Prostate gland (tissue), 2 donors: ENCODE measurements around the gene IRAK3. TPM values are rescaled to one million over a fixed set of nuclear protein-coding genes. Genes with fewer than 3 reads are reported as not detected.
"Not testable (repeated sequence)": the region's sequence is repeated elsewhere in the genome, so short reads cannot be mapped to it uniquely, and the experiment has no call there.

Experiments used
- DNase-seq: peaks from one replicate; pipeline ENCODE4 v3.0.0-alpha.2; 2019; ENCODE audit warnings: low spot score
- H3K27ac ChIP-seq, 2 donors: fragments of 200-600 bp; sonication (generic); 2 replicates each; pipeline ENCODE4 v1.5.1; 2017 to 2019
- H3K27me3 ChIP-seq: fragments of 200-600 bp; sonication (generic); replicated peaks from 2 replicates; pipeline ENCODE4 v1.5.1; 2019; ENCODE audit not compliant: insufficient read depth
- H3K36me3 ChIP-seq, 2 donors: fragments of 200-600 bp; sonication (generic); 1 replicate in 1 of 2; 2 replicates in 1 of 2; pipeline versions ENCODE4 v1.5.1 to v1.8.1; 2017 to 2019
- H3K4me1 ChIP-seq: fragments of 200-600 bp; sonication (generic); replicated peaks from 2 replicates; pipeline ENCODE4 v1.5.1; 2019
- H3K4me3 ChIP-seq, 2 donors: fragments of 200-600 bp; sonication (generic); 2 replicates each; pipeline ENCODE4 v1.5.1; 2017 to 2019
- H3K9me3 ChIP-seq: fragments of 200-600 bp; sonication (generic); 2 replicates; pipeline ENCODE4 v1.5.1; 2017
- CTCF ChIP-seq, 4 experiments: fragments of 200-600 bp in 2 of 4; fragments of 450-650 bp in 2 of 4; sonication (generic) in 2 of 4; IDR thresholded peaks; 1 replicate in 3 of 4; 2 replicates in 1 of 4; pipeline ENCODE4 v1.5.1; 2016 to 2019; ENCODE audit warnings: antibody characterized with exemption in 4 of 4, mild to moderate bottlenecking in 2 of 4, moderate library complexity in 2 of 4
- POLR2A ChIP-seq: fragments of 450-650 bp; IDR thresholded peaks from one replicate; pipeline ENCODE4 v1.6.1; 2016; ENCODE audit warnings: antibody characterized with exemption, mild to moderate bottlenecking
- POLR2AphosphoS5 ChIP-seq: sonication (generic); formaldehyde crosslinking; IDR thresholded peaks from one replicate; pipeline ENCODE4 v1.6.1; 2017; ENCODE audit warnings: antibody characterized with exemption
- WGBS: methylation state at CpG from one replicate; pipeline ENCODE4 v1.1.5; 2018; 5-methylcytosine and 5-hydroxymethylcytosine counted together
- intact Hi-C: fragments of 100-400 bp; cut with DNase I; formaldehyde crosslinking; loops from one replicate; pipeline ENCODE4 v1.14.2; 2022
- total RNA-seq, 2 donors: library from RNA; depleted of rRNA; stranded (reverse); fragments of >200 nt; gene quantifications; one replicate each; pipeline ENCODE4 v1.1.0, GENCODE V29; 2016

IRAK3 gene
- total RNA-seq, 2 donors from 2014 or later, result 4.5 to 9.5 TPM

DNA sequence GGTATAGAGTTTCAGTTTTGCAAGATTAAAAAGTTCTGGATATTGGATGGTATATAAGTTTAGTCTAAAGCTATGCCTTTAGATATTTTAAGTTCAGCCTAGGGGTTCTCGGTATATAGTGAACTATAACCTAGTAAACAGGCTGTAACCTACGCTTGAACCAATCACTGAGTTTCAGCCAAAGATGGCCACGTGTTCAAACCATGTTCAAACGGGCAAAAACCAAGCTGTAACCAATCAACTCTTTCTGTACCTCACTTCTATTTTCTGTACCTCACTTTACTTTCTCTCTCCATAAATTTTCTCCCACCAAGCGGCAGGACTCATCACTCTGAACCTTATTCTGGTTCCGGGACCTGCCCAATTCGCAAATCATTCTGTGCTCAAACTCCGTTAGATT lies 20.6 kb upstream of the IRAK3 start:
- Histone ChIP-seq H3K27me3 (no peaks in the 10 kb centered on the region), H3K9me3 (no peaks in the 10 kb centered on the region), H3K4me1 (no peaks in the 10 kb centered on the region), H3K27ac (peak overlapping the region; percentile 92 to 99), H3K4me3 (peak overlapping the region in 1 of 2 donors; percentile 78), H3K36me3 (no peaks in the 10 kb centered on the region)
- TF ChIP-seq POLR2A (no peak), POLR2AphosphoS5 (no peak), CTCF (IDR thresholded peaks at IDR 0.05) (no peak)
- intact Hi-C loops, result no loop called here
- WGBS, result 68% methylated on average over 8 of the region's 8 CpGs
- DNase-seq, result no peak

GRCh38 chr12:66169221-66170170 lies 19.5 kb upstream of the IRAK3 start, which contains the start of gene TMBIM4:
Gene TMBIM4 (minus strand): TSS chr12:66169996. CDS start chr12:66169951, 45 bp downstream.
- no peaks in the 10 kb centered on the region for H3K27me3 ChIP-seq
- H3K4me1 ChIP-seq, result no peaks in the 10 kb centered on the region
- H3K4me3 ChIP-seq, result peak within 1 kb of the TSS; percentile 53 to 78
- peak; percentile 78 for DNase-seq
- H3K36me3 ChIP-seq, result no peaks in the 10 kb centered on the region
- no peaks in the 10 kb centered on the region for H3K9me3 ChIP-seq
- H3K27ac ChIP-seq, result peak within 1 kb of the TSS; percentile 92 to 99
- intact Hi-C loops, result no loop called here
- WGBS, result under 1% methylated on average over 58 of the region's 67 CpGs
- TF ChIP-seq POLR2AphosphoS5 (peak; percentile 73), CTCF (IDR thresholded peaks at IDR 0.05) (peak in 2 of 4 experiments; percentile 44 to 61), POLR2A (peak; percentile 29)

DNA sequence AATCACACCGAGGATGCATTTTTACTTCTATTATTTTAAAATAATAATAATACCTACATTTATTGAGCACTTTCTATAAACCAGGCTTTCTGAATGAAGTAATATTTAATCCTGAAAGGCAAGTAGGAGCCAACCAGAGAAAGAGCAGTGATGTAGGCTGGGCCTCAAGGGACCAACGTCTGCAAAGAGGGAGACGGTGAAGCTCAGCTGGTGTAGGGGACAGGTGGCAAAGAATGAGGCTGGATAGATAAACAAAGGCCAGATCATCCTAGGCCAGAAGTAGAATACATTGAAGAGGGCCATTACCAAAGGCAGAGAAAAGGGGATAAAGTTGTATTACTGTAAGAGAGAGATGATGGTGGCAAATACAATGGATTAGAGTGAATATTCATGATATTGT lies 18.4 kb upstream of the IRAK3 start:
- 98% methylated on average over 3 of the region's 3 CpGs for WGBS
- Histone ChIP-seq H3K27me3 (no peaks in the 10 kb centered on the region), H3K36me3 (no peaks in the 10 kb centered on the region), H3K27ac (peak overlapping the region; percentile 92 to 99), H3K4me3 (peak overlapping the region in 1 of 2 donors; percentile 53), H3K9me3 (no peaks in the 10 kb centered on the region), H3K4me1 (no peaks in the 10 kb centered on the region)
- no peak for DNase-seq
- TF ChIP-seq POLR2A (no peak), CTCF (IDR thresholded peaks at IDR 0.05) (no peak), POLR2AphosphoS5 (no peak)
- intact Hi-C loops, result no loop called here

DNA sequence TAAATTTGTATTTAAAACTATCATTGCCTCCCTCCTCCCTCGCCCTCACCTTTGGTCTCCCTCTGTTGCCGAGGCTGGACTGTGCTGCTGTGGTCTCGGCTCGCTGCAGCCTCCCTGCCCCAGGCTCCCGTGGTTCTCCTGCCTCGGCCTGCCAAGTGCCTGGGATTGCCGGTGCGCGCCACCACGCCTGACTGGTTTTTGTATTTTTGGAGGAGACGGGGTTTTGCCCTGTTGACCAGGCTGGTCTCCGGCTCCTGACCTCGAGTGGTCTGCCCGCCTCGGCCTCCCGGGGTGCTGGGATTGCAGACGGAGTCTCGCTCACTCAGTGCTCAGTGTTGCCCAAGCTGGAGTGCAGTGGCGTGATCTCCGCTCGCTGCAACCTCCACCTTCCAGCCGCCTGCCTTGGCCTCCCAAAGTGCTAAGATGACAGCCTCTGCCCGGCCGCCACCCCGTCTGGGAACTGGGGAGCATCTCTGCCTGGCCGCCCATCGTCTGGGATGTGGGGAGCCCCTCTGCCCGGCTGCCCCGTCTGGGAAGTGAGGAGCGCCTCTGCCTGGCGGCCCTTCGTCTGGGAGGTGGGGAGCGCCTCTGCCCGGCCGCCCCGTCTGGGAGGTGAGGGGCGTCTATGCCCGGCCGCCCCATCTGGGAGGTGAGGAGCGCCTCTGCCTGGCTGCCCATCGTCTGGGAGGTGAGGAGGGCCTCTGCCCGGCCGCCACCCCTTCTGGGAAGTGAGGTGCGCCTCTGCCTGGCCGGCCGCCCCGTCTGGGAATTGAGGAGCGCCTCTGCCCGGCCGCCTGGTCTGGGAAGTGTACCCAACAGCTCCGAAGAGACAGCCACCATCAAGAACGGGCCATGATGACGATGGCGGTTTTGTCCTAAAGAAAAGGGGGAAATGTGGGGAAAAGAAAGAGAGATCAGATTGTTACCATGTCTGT lies 14.4 kb upstream of the IRAK3 start:
- intact Hi-C loops, result not testable (repeated sequence)

More for the DNA sequence above, 14.4 kb upstream of the IRAK3 start:
- H3K4me1 ChIP-seq, H3K36me3 ChIP-seq, H3K9me3 ChIP-seq, H3K27me3 ChIP-seq, H3K27ac ChIP-seq, DNase-seq, H3K4me3 ChIP-seq: not testable (repeated sequence)
- WGBS, result 93% methylated on average over 35 of the region's 54 CpGs
